ENCODE data around the gene EYA2.

Gene EYA2

DNA sequence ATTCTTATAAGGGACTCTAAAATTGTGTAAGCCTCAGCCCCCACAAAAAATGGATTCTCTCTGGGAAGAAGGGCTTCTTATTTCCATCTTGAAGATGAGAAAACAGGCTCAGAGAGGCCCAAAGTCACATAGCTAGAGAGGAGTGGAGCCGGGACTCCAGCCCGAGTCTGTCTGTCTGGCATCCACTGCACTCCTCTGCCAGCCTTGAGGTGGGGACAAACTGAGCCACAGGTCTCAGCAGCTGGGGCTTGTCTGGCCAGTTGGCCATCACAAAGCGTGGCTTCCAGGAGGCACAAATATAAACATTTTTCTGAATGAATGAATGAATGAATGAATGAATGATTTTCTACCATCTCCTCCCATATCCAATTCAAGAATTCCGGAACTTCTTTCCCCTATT, 42.9 kb upstream of the EYA2 start:
- no peak overlapping the region for H3K4me3 ChIP-seq (replicated peaks in 1 of 2; ENCODE audit: low read depth in 2 of 2, low read length in 2 of 2)
- TF ChIP-seq, protein P1, sequence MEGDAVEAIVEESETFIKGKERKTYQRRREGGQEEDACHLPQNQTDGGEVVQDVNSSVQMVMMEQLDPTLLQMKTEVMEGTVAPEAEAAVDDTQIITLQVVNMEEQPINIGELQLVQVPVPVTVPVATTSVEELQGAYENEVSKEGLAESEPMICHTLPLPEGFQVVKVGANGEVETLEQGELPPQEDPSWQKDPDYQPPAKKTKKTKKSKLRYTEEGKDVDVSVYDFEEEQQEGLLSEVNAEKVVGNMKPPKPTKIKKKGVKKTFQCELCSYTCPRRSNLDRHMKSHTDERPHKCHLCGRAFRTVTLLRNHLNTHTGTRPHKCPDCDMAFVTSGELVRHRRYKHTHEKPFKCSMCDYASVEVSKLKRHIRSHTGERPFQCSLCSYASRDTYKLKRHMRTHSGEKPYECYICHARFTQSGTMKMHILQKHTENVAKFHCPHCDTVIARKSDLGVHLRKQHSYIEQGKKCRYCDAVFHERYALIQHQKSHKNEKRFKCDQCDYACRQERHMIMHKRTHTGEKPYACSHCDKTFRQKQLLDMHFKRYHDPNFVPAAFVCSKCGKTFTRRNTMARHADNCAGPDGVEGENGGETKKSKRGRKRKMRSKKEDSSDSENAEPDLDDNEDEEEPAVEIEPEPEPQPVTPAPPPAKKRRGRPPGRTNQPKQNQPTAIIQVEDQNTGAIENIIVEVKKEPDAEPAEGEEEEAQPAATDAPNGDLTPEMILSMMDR (IDR thresholded peaks at IDR 0.05; ENCODE audit: low read depth, low read length) = no peak
- DNase-seq (ENCODE audit: low read depth in 2 of 2) = no peak

DNA sequence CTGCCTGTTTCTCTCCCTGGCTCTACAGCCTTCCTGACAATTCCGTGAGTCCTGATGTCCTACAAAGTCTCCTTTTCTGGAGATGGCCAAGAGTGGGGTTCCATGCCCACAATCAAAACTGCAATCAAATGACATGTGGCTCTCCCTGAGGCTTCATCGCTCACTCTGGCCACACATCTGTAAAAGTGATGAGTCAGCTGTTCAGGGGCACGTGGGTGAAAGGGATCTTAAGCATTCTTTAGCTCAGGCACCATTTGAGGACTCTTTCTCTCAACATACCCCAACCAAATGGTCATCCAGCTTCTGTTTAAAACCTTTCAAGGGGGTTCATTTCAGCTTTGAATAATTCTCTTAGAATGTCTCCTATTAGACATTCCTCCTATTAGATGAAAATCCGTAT, 42.3 kb upstream of the EYA2 start:
- TF ChIP-seq, protein P1 (IDR thresholded peaks at IDR 0.05; ENCODE audit: low read depth, low read length) = no peak
- DNase-seq (ENCODE audit: low read depth in 2 of 2) = no peak

DNA sequence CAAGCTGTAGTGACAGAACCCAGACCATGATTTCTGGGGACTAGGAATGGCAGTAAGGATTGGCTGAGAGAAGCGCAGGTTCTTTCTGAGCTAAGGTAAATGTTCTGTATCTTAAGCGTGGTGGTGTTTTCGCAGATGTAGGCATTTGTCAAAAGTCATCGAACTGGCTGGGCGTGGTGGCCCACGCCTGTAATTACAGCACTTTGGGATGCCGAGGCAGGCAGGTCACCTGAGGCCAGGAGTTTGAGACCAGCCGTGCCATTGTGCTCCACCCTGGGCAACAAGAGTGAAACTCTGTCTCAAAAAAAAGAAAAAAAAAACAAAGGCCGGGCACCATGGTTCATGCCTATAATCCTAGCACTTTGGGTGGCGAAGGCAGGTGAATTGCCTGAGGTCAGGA, 40.7 kb upstream of the EYA2 start:
- no peak overlapping the region for H3K4me3 ChIP-seq (replicated peaks in 1 of 2; ENCODE audit: low read depth in 2 of 2, low read length in 2 of 2)
- TF ChIP-seq, protein P1 (IDR thresholded peaks at IDR 0.05; ENCODE audit: low read depth, low read length) = no peak
- DNase-seq (ENCODE audit: low read depth in 2 of 2) = no peak

More for the DNA sequence above, 42.3 kb upstream of the EYA2 start:
- H3K4me3 ChIP-seq (replicated peaks in 1 of 2; ENCODE audit: low read depth in 2 of 2, low read length in 2 of 2) = no peak overlapping the region

DNA sequence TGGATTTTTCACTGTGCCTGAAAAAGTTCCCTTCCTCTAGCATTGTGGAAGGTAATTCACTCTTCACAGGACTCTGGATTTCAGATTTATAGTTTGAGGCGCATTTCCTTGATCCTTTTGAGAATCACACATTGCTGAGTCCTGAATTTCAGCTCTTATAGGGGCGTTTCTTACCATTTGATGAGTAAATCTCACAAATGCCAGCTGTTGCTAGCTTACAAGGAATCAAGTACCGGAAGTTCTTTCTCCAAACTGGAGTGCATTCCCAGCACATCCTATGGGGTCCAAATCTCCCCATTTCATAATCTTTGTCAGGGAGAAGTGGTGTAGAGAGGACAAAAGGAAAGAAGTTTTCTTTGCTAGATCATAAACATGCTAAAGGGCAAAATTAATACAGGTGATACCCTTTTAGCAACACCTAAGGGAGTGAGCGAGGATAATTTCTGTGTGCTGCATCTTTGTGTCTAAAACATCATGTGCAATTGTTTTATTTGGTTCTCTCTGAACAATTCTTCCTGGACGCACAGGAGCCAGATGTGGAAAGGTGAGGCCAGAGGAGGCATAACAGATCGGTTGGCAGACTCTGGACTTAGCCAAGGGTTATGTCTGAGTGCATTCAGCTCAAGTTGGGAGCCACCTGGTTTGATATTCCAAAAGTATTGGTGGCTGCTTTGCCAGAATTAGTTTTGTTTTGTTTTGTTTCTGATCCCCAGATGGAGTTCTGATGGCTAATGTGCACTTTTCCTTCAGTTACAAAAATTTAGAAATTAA, 37.4 kb upstream of the EYA2 start:
- no peak overlapping the region for H3K4me3 ChIP-seq (replicated peaks in 1 of 2; ENCODE audit: low read depth in 2 of 2, low read length in 2 of 2)
- DNase-seq (ENCODE audit: low read depth in 2 of 2) = no peak

DNA sequence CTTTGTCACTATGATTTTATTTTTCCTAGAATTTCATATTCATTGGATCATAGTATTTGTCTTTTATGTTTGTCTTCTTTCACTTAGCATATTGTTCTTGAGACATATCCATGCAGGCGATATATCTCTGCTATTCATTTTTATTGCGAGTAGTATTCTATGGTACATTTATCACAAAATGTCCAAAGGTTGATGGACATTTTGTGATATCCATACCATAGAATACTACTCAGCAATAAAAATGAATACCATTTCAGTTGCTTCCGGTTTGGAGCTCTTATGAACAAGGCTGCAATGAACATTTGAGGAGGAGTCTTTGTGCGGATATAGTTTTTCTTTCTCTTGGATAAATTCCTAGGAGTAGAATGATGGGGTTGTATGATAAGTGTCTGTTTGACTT, 28.8 kb upstream of the EYA2 start:
- DNase-seq (ENCODE audit: low read depth in 2 of 2) = no peak
- H3K4me3 ChIP-seq (replicated peaks in 1 of 2; ENCODE audit: low read depth in 2 of 2, low read length in 2 of 2) = no peak overlapping the region
- TF ChIP-seq, protein P1 (IDR thresholded peaks at IDR 0.05; ENCODE audit: low read depth, low read length) = no peak

More for the DNA sequence above, 37.4 kb upstream of the EYA2 start:
- TF ChIP-seq, protein P1 (IDR thresholded peaks at IDR 0.05; ENCODE audit: low read depth, low read length) = no peak

DNA sequence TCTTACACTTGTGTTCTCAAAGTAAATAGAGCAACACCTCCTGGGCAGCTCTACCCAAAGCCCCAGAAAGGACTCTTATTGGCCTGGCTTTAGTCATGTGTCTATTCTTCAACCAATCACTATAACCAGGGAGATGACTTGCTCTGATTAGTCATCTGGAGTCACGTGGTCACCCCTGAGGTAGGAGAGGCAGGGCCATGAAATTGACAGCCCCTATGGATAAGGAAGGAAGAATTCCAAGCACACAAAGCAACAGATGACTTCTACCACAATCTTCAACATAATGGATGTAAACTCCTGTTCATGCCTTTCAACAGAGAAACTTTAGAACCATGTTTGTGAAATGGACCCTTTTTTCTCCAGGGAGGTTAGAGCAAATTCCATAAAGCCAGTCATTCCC, 24.6 kb upstream of the EYA2 start:
- no peak overlapping the region for H3K4me3 ChIP-seq (replicated peaks in 1 of 2; ENCODE audit: low read depth in 2 of 2, low read length in 2 of 2)
- no peak for DNase-seq (ENCODE audit: low read depth in 2 of 2)
- TF ChIP-seq, protein P1 (IDR thresholded peaks at IDR 0.05; ENCODE audit: low read depth, low read length) = no peak
